K562 (cell line): ENCODE data around the gene SLC26A3. TPM values are rescaled to one million over a fixed set of nuclear protein-coding genes. Genes with fewer than 3 reads are reported as not detected.

Experiments used
- ATAC-seq: fragments of 200-7000 bp; cut with Tn5 transposase; 3 replicates; pipeline ENCODE4 v1.9.1; 2020; ENCODE audit warnings: moderate library complexity
- BruUV-seq: library from RNA; stranded (reverse); fragments of 400-500 nt; replicated peaks from 2 replicates; lab custom pipeline; 2021; lab: Mats Ljungman, UMichigan
- CTCF ChIA-PET: fragments of 300-600 bp; formaldehyde crosslinking; extraction: SDS; loops from one replicate; lab custom pipeline; 2021; ENCODE audit warnings: low intra/inter-chr PET ratio; lab: Yijun Ruan, JAX
- POLR2A ChIA-PET: fragments of 300-600, 350-650 bp; sonication (Branson Sonifier 250); formaldehyde crosslinking; extraction: SDS; loops from one replicate; lab custom pipeline; 2021; ENCODE audit warnings: antibody characterized with exemption, inconsistent platforms; lab: Yijun Ruan, JAX
- DNase-seq, 4 experiments: peaks; one replicate each; pipeline versions ENCODE4 v3.0.0 to v3.0.0-alpha.2; 2011 to 2018; ENCODE audit warnings: low spot score in 3 of 4, mixed read lengths in 3 of 4; ENCODE audit errors: extremely low read depth in 1 of 4
- FAIRE-seq: peaks from 2 replicates; lab custom pipeline; 2011; peaks lifted over from hg19 to GRCh38; lab: Jason Lieb, UNC
- H2AFZ ChIP-seq: 2 replicates; pipeline ENCODE4 v1.6.0; 2011; ENCODE audit warnings: low read depth, low read length, control low read depth, inconsistent platforms
- H3K27ac ChIP-seq: fragments of 200-600 bp; 3 replicates; pipeline ENCODE4 v1.8.0; 2011; ENCODE audit warnings: low read depth, mild to moderate bottlenecking, control low read depth, inconsistent platforms, low read length, moderate library complexity, mixed read lengths; ENCODE audit errors: extremely low read depth
- H3K27me3 ChIP-seq, 2 experiments: fragments of 300-600 bp in 1 of 2; 2 replicates in 1 of 2; 3 replicates in 1 of 2; pipeline versions ENCODE4 v1.6.0 to v1.8.0; 2011; ENCODE audit warnings: inconsistent platforms in 2 of 2, low read length in 2 of 2, mild to moderate bottlenecking in 1 of 2, mixed read lengths in 1 of 2, moderate library complexity in 1 of 2; ENCODE audit not compliant: control insufficient read depth in 2 of 2, insufficient read depth in 2 of 2
- H3K36me3 ChIP-seq: fragments of 300-600 bp; 3 replicates; pipeline ENCODE4 v1.8.0; 2011; ENCODE audit warnings: mild to moderate bottlenecking, low read length, inconsistent platforms; ENCODE audit not compliant: control insufficient read depth, insufficient read depth
- H3K4me1 ChIP-seq, 2 experiments: fragments of 200-600 bp in 1 of 2; replicated peaks in 1 of 2; 2 replicates in 1 of 2; 3 replicates in 1 of 2; pipeline versions ENCODE4 v1.5.1 to v1.8.0; 2011; ENCODE audit warnings: inconsistent platforms in 2 of 2, low read length in 2 of 2, mild to moderate bottlenecking in 1 of 2, mixed read lengths in 1 of 2, moderate library complexity in 1 of 2; ENCODE audit not compliant: control insufficient read depth in 2 of 2, insufficient read depth in 2 of 2
- H3K4me2 ChIP-seq: 2 replicates; pipeline ENCODE4 v1.6.1; 2011; ENCODE audit warnings: low read length, control low read depth, inconsistent platforms, mixed read lengths; ENCODE audit not compliant: insufficient read depth
- H3K4me3 ChIP-seq: fragments of 200-600 bp; sonication (generic), shearing (Covaris generic); 2 replicates; pipeline ENCODE4 v1.5.1; 2016; ENCODE audit warnings: control low read depth, inconsistent platforms
- H3K79me2 ChIP-seq: fragments of 200-600 bp; 3 replicates; pipeline ENCODE4 v1.8.0; 2011; ENCODE audit warnings: low read length, inconsistent platforms; ENCODE audit not compliant: control insufficient read depth, insufficient read depth
- H3K9ac ChIP-seq, 2 experiments: 2 replicates each; pipeline versions ENCODE4 v1.6.0 to v1.6.1; 2011; ENCODE audit warnings: low read depth in 2 of 2, low read length in 2 of 2, control low read depth in 1 of 2, inconsistent platforms in 1 of 2, mild to moderate bottlenecking in 1 of 2, mixed read lengths in 1 of 2; ENCODE audit not compliant: insufficient read depth in 1 of 2
- H3K9me1 ChIP-seq: one replicate; pipeline ENCODE4 v1.6.0; 2011; ENCODE audit warnings: inconsistent platforms, mild to moderate bottlenecking, low read length, moderate library complexity; ENCODE audit not compliant: control insufficient read depth, insufficient read depth
- H3K9me3 ChIP-seq: replicated peaks from 2 replicates; pipeline ENCODE4 v1.5.1; 2011; ENCODE audit warnings: low read depth, low read length, inconsistent platforms; ENCODE audit not compliant: control insufficient read depth, insufficient read depth
- H4K20me1 ChIP-seq: replicated peaks from 2 replicates; pipeline ENCODE4 v1.6.1; 2011; ENCODE audit warnings: low read length, inconsistent platforms, mixed read lengths; ENCODE audit not compliant: control insufficient read depth, insufficient read depth
- DIDO1 ChIP-seq: fragments of 450-650 bp; IDR thresholded peaks from 2 replicates; pipeline ENCODE4 v1.6.1; 2016; ENCODE audit warnings: low read depth, missing biosample characterization, missing genetic modification characterization
- EP300 ChIP-seq: IDR thresholded peaks from 2 replicates; pipeline ENCODE4 v1.6.1; 2012; ENCODE audit warnings: low read length, improper control_type of control experiment
- ETS1 ChIP-seq: conservative IDR thresholded peaks from 2 replicates; pipeline ENCODE4 v1.6.1; 2011; ENCODE audit warnings: low read depth, mild to moderate bottlenecking, low read length; ENCODE audit not compliant: control insufficient read depth
- NFIC ChIP-seq: fragments of 450-650 bp; IDR thresholded peaks from 2 replicates; pipeline ENCODE4 v1.6.1; 2017; ENCODE audit warnings: mild to moderate bottlenecking, inconsistent platforms
- PRMT5 ChIP-seq: sonication (generic); formaldehyde crosslinking; IDR thresholded peaks from 2 replicates; pipeline ENCODE4 v1.5.0; 2020; ENCODE audit warnings: missing genetic modification reagents
- RREB1 ChIP-seq: fragments of 250-450 bp; sonication (Bioruptor Pico); IDR thresholded peaks from 2 replicates; pipeline ENCODE4 v1.4.0; 2020
- TEAD1 ChIP-seq, 2 experiments: fragments of 450-650 bp in 1 of 2; sonication (generic) in 1 of 2; formaldehyde crosslinking; IDR thresholded peaks; 2 replicates each; pipeline versions ENCODE4 v1.4.0 to v1.8.0; 2020 to 2022; ENCODE audit warnings: mild to moderate bottlenecking in 2 of 2, missing genetic modification reagents in 1 of 2
- ZNF584 ChIP-seq: fragments of 200-800 bp; sonication (Bioruptor generic); IDR thresholded peaks from 2 replicates; pipeline ENCODE4 v1.6.1; 2016; ENCODE audit warnings: low read depth, mild to moderate bottlenecking, missing genetic modification characterization, missing compliant biosample characterization
- WGBS: fragments of 100-300 bp; shearing (Covaris generic); methylation state at CpG from one replicate; pipeline ENCODE4 v1.1.6; 2016; ENCODE audit warnings: low coverage, mixed read lengths; ENCODE audit not compliant: insufficient coverage; ENCODE audit errors: missing lambda C conversion rate; 5-methylcytosine and 5-hydroxymethylcytosine counted together
- in situ Hi-C: fragments of 300-500 bp; cut with MboI; formaldehyde crosslinking; loops from 4 replicates; pipeline ENCODE4 v1.15.0; 2018; ENCODE audit warnings: inconsistent platforms, mixed read lengths
- intact Hi-C: fragments of 100-400 bp; cut with micrococcal nuclease; formaldehyde crosslinking; loops from 2 replicates; pipeline ENCODE4 v1.14.2; 2022
- polyA plus RNA-seq, 8 experiments: library from polyadenylated mRNA; depleted of rRNA in 4 of 8; stranded (reverse) in 5 of 8; unstranded in 3 of 8; fragments of >200 nt; fragmentation: Nextera tagmentation in 2 of 8; fragmentation: Illumina TruSeq in 1 of 8; extraction: Ambion mirVana in 2 of 8; extraction: Trizol in 1 of 8; gene quantifications; 2 replicates each; pipeline versions ENCODE4 v1.2.1 to v1.2.3, GENCODE V29; 2011 to 2014; ENCODE audit warnings: inconsistent platforms in 1 of 8, missing spikeins in 1 of 8
- total RNA-seq, 7 experiments: library from RNA; depleted of rRNA in 6 of 7; stranded (reverse); fragments of >200 nt in 6 of 7; fragmentation: Illumina TruSeq in 2 of 7; extraction: Trizol in 2 of 7; gene quantifications; 2 replicates each; pipeline versions ENCODE4 v1.2.1 to v1.2.3, GENCODE V29; 2011 to 2021; ENCODE audit warnings: low replicate concordance in 1 of 7

The SLC26A3 gene
- total and polyA plus RNA-seq, 9 of the 15 experiments (the other 6 are each of a cell fraction or from before 2014, with no cell fraction given): 0.86 TPM; not detected in 8

- H3K4me2 ChIP-seq: no peak overlapping the region
- no peaks in the 10 kb centered on the region for H3K79me2 ChIP-seq
- in situ Hi-C loops: no loop called here
- no peak for DNase-seq
- H4K20me1 ChIP-seq: no peaks in the 10 kb centered on the region
- TF ChIP-seq TEAD1 (CRISPR knock-in tag; IDR thresholded peaks at IDR 0.05): no peak
- TF ChIP-seq NFIC: peak; percentile 58
- BruUV-seq: no TSS peak
- no peak overlapping the region for H3K4me3 ChIP-seq
- FAIRE-seq: no peak
- no peak overlapping the region for H3K9ac ChIP-seq
- CTCF ChIA-PET: no interaction called here
- H3K27ac ChIP-seq: no peak overlapping the region
- no peaks in the 10 kb centered on the region for H3K9me3 ChIP-seq
- H3K9me1 ChIP-seq: no peaks in the 10 kb centered on the region
- no peaks in the 10 kb centered on the region for H3K36me3 ChIP-seq
- ATAC-seq: no peak
- intact Hi-C loops: no loop called here
- 34% methylated on average over 4 of the region's 4 CpGs for WGBS
- no peaks in the 10 kb centered on the region for H3K27me3 ChIP-seq
- H2AFZ ChIP-seq: peak overlapping the region; percentile 76
- POLR2A ChIA-PET: interaction anchor here (0.7 to 1.6 kb wide), 6 partner anchors 9 to 996 kb away, joined by 3 to 5 read pairs (median 4); no protein-coding TSS in a partner anchor
- no peaks in the 10 kb centered on the region; a peak in 1 of 5 replicates for H3K4me1 ChIP-seq
Observed at GRCh38 chr7:107815254-107815882, 12.3 kb upstream of the SLC26A3 start.

GRCh38 chr7:107813524-107813923 is 10.5 kb upstream of the SLC26A3 start:
- ATAC-seq: no peak
- TF ChIP-seq EP300 (no peak), DIDO1 (tag) (no peak), ETS1 (no peak), RREB1 (CRISPR knock-in tag) (no peak), ZNF584 (CRISPR knock-in tag) (no peak), PRMT5 (CRISPR knock-in tag) (no peak)

More at GRCh38 chr7:107813524-107813923, 10.5 kb upstream of the SLC26A3 start:
- FAIRE-seq: no peak
- H3K4me2 ChIP-seq: no peak overlapping the region
- 15% methylated on average over 3 of the region's 3 CpGs for WGBS
- H3K27me3 ChIP-seq: no peaks in the 10 kb centered on the region; a peak in 1 of 5 replicates
- no peaks in the 10 kb centered on the region for H3K79me2 ChIP-seq
- intact Hi-C loops: no loop called here
- H2AFZ ChIP-seq: no peak overlapping the region
- in situ Hi-C loops: no loop called here
- H3K4me1 ChIP-seq: no peaks in the 10 kb centered on the region; a peak in 1 of 5 replicates
- no peaks in the 10 kb centered on the region for H3K9me1 ChIP-seq
- no peaks in the 10 kb centered on the region for H3K9me3 ChIP-seq
- ChIA-PET POLR2A (no interaction called here), CTCF (no interaction called here)
- no peaks in the 10 kb centered on the region for H4K20me1 ChIP-seq
- H3K4me3 ChIP-seq: no peak overlapping the region
- no peak overlapping the region for H3K9ac ChIP-seq
- H3K27ac ChIP-seq: no peak overlapping the region
- no TSS peak for BruUV-seq
- DNase-seq: no peak
- no peaks in the 10 kb centered on the region for H3K36me3 ChIP-seq
